Natural killer cell (primary cell): ENCODE results near the gene VAMP7. TPM values are rescaled to one million over a fixed set of nuclear protein-coding genes. Genes with fewer than 3 reads are reported as not detected.
"Not testable (repeated sequence)": the region's sequence is repeated elsewhere in the genome, so short reads cannot be mapped to it uniquely, and the experiment has no call there.

Experiments
- ATAC-seq, 3 donors: fragments of 150-1000 bp in 2 of 3; fragments of 200-7000 bp in 1 of 3; cut with Tn5 transposase; 1 replicate in 1 of 3; 2 replicates in 2 of 3; pipeline ENCODE4 v1.10.0; 2021; ENCODE audit warnings: mild to moderate bottlenecking in 2 of 3, moderate library complexity in 2 of 3
- DNase-seq, 2 donors: peaks; one replicate each; pipeline versions ENCODE4 v3.0.0 to v3.0.0-alpha.2; 2013 to 2021; ENCODE audit warnings: mixed read lengths in 1 of 2
- H3K27ac ChIP-seq: one replicate; pipeline ENCODE4 v1.5.1; 2013; ENCODE audit warnings: mild to moderate bottlenecking, low read length
- H3K27me3 ChIP-seq: one replicate; pipeline ENCODE4 v1.6.1; 2013; ENCODE audit warnings: low read length; ENCODE audit not compliant: control insufficient read depth, insufficient read depth
- H3K36me3 ChIP-seq: one replicate; pipeline ENCODE4 v1.6.1; 2013; ENCODE audit warnings: low read length; ENCODE audit not compliant: control insufficient read depth, insufficient read depth
- H3K4me1 ChIP-seq: one replicate; pipeline ENCODE4 v1.6.1; 2013; ENCODE audit warnings: low read length; ENCODE audit not compliant: control insufficient read depth, insufficient read depth
- H3K4me3 ChIP-seq: one replicate; pipeline ENCODE4 v1.5.1; 2013; ENCODE audit warnings: low read length
- H3K9me3 ChIP-seq: one replicate; pipeline ENCODE4 v1.6.1; 2013; ENCODE audit warnings: low read length; ENCODE audit not compliant: control insufficient read depth, insufficient read depth
- H3K27ac Mint-ChIP-seq, 2 donors: one replicate each; pipeline ENCODE4 v1.8.0; 2022; ENCODE audit warnings: mild to moderate bottlenecking in 2 of 2, mixed read lengths in 2 of 2, moderate library complexity in 1 of 2
- H3K27me3 Mint-ChIP-seq, 2 donors: one replicate each; pipeline ENCODE4 v1.8.0; 2022; ENCODE audit warnings: low read depth in 2 of 2, mixed read lengths in 2 of 2
- H3K36me3 Mint-ChIP-seq: one replicate; pipeline ENCODE4 v1.8.0; 2022; ENCODE audit warnings: mixed read lengths
- H3K4me1 Mint-ChIP-seq, 2 donors: one replicate each; pipeline ENCODE4 v1.8.0; 2022; ENCODE audit warnings: mixed read lengths in 2 of 2
- H3K4me3 Mint-ChIP-seq: one replicate; pipeline ENCODE4 v1.8.0; 2022; ENCODE audit warnings: mild to moderate bottlenecking, moderate library complexity, mixed read lengths
- H3K9me3 Mint-ChIP-seq, 2 donors: one replicate each; pipeline ENCODE4 v1.8.0; 2022; ENCODE audit warnings: mixed read lengths in 2 of 2
- CTCF ChIP-seq: fragments of 200-600 bp; IDR thresholded peaks from one replicate; pipeline ENCODE4 v1.8.0; 2022; ENCODE audit warnings: antibody characterized with exemption
- WGBS: methylation state at CpG from one replicate; pipeline ENCODE4 v1.1.7; 2013; ENCODE audit warnings: missing lambda C conversion rate; ENCODE audit not compliant: insufficient coverage; 5-methylcytosine and 5-hydroxymethylcytosine counted together
- intact Hi-C: fragments of 100-400 bp; cut with micrococcal nuclease; formaldehyde crosslinking; loops from one replicate; pipeline ENCODE4 v1.14.2; 2022
- total RNA-seq, 4 donors: library from RNA; stranded (reverse); fragments of 120-200 nt in 1 of 4; gene quantifications; one replicate each; pipeline versions ENCODE4 v1.2.3 to v1.2.4, GENCODE V29; 2013 to 2022

VAMP7 gene
- total RNA-seq, 3 donors from 2014 or later (not counting 1 experiment from before 2014, with no cell fraction given), result 30.3 to 33.8 (median 33.6) TPM

- Histone ChIP-seq H3K4me3 (no peak overlapping the region), H3K36me3 (no peaks in the 10 kb centered on the region), H3K27ac (no peak overlapping the region), H3K4me1 (no peaks in the 10 kb centered on the region), H3K9me3 (peaks cover 4% of the 10 kb centered on the region), H3K27me3 (no peaks in the 10 kb centered on the region)
- Mint-ChIP-seq H3K36me3 (no peaks in the 10 kb centered on the region), H3K4me1 (no peaks in the 10 kb centered on the region), H3K27ac (no peak overlapping the region), H3K27me3 (peaks cover 3 to 7% of the 10 kb centered on the region in 2 donors), H3K9me3 (no peaks in the 10 kb centered on the region), H3K4me3 (no peak overlapping the region)
- TF ChIP-seq CTCF, result no peak
- WGBS, result 81% methylated on average over 2 of the region's 2 CpGs
- ATAC-seq (no peak), DNase-seq (no peak)
- intact Hi-C loops, result no loop called here
These were observed 102.2 kb downstream of the VAMP7 start for GRCh38 chrX:155983326-155983725.

GRCh38 chrX:155985208-155985607 lies 104.1 kb downstream of the VAMP7 start:
- Mint-ChIP-seq H3K4me3 (no peak overlapping the region), H3K4me1 (no peaks in the 10 kb centered on the region), H3K27ac (no peak overlapping the region), H3K27me3 (peaks cover 7 to 15% of the 10 kb centered on the region in 2 donors), H3K36me3 (no peaks in the 10 kb centered on the region), H3K9me3 (no peaks in the 10 kb centered on the region)
- ATAC-seq (no peak), DNase-seq (no peak)
- Histone ChIP-seq H3K9me3 (peaks cover 4% of the 10 kb centered on the region), H3K36me3 (no peaks in the 10 kb centered on the region), H3K4me3 (no peak overlapping the region), H3K27ac (no peak overlapping the region), H3K4me1 (no peaks in the 10 kb centered on the region), H3K27me3 (no peaks in the 10 kb centered on the region)
- WGBS, result 86% methylated on average over 2 of the region's 2 CpGs
- TF ChIP-seq CTCF, result no peak
- intact Hi-C loops, result no loop called here

GRCh38 chrX:155986995-155987394 lies 105.8 kb downstream of the VAMP7 start:
- H3K4me1 Mint-ChIP-seq, ATAC-seq, H3K4me1 ChIP-seq, H3K27me3 Mint-ChIP-seq, H3K4me3 Mint-ChIP-seq, H3K4me3 ChIP-seq, DNase-seq, H3K9me3 Mint-ChIP-seq, H3K27me3 ChIP-seq, H3K27ac Mint-ChIP-seq, H3K36me3 ChIP-seq, H3K36me3 Mint-ChIP-seq, H3K27ac ChIP-seq, H3K9me3 ChIP-seq, intact Hi-C loops: not testable (repeated sequence)
- WGBS, result 34% methylated on average over 2 of the region's 2 CpGs

- H3K27ac ChIP-seq, result no peak overlapping the region
- ATAC-seq, result no peak
- H3K4me3 ChIP-seq, result no peak overlapping the region
- no peaks in the 10 kb centered on the region for H3K4me1 Mint-ChIP-seq
- WGBS, result 94% methylated on average over 4 of the region's 4 CpGs
- no peaks in the 10 kb centered on the region for H3K4me1 ChIP-seq
- no peak for TF ChIP-seq CTCF
- no peaks in the 10 kb centered on the region for H3K9me3 Mint-ChIP-seq
- H3K9me3 ChIP-seq, result no peaks in the 10 kb centered on the region
- no peaks in the 10 kb centered on the region for H3K36me3 Mint-ChIP-seq
- no peak for DNase-seq
- H3K36me3 ChIP-seq, result no peaks in the 10 kb centered on the region
- intact Hi-C loops, result no loop called here
- H3K4me3 Mint-ChIP-seq, result no peak overlapping the region
- H3K27me3 ChIP-seq, result no peaks in the 10 kb centered on the region
- no peak overlapping the region for H3K27ac Mint-ChIP-seq
- peaks cover 6 to 8% of the 10 kb centered on the region in 2 donors for H3K27me3 Mint-ChIP-seq
These were observed 107.7 kb downstream of the VAMP7 start for GRCh38 chrX:155988859-155989258.

Other genes starting within 250 kb of the VAMP7 start
- gene IL9R, start 116.4 kb downstream of the VAMP7 start, total RNA-seq, result 1 to 10 TPM; 1.6 to 3.4 (median 1.9) TPM